Neuronal stem cell (in vitro differentiated cells): ENCODE measurements around the gene MEX3A.
"Not testable (repeated sequence)": the region's sequence is repeated elsewhere in the genome, so short reads cannot be mapped to it uniquely, and the experiment has no call there.

Experiments
- DNase-seq: peaks from one replicate; pipeline ENCODE4 v3.0.0-alpha.2; 2013; ENCODE audit warnings: low spot score
- H2AFZ ChIP-seq: one replicate; pipeline ENCODE4 v1.6.1; 2013; ENCODE audit warnings: mild to moderate bottlenecking, low read length, inconsistent platforms
- H2AK5ac ChIP-seq: 2 replicates; pipeline ENCODE4 v1.6.1; 2013; ENCODE audit warnings: low read depth, mild to moderate bottlenecking, inconsistent platforms, low read length, moderate library complexity, mixed read lengths
- H2BK120ac ChIP-seq: 2 replicates; pipeline ENCODE4 v1.6.1; 2013; ENCODE audit warnings: low read depth, mild to moderate bottlenecking, inconsistent platforms, low read length, moderate library complexity, mixed read lengths
- H2BK12ac ChIP-seq: one replicate; pipeline ENCODE4 v1.6.1; 2013; ENCODE audit warnings: low read length, inconsistent platforms
- H2BK15ac ChIP-seq: 2 replicates; pipeline ENCODE4 v1.6.1; 2013; ENCODE audit warnings: mild to moderate bottlenecking, low read length, inconsistent platforms, mixed read lengths
- H2BK5ac ChIP-seq: one replicate; pipeline ENCODE4 v1.6.1; 2013; ENCODE audit warnings: inconsistent platforms, mild to moderate bottlenecking, low read length, moderate library complexity
- H3K14ac ChIP-seq: one replicate; pipeline ENCODE4 v1.6.1; 2013; ENCODE audit warnings: low read length, inconsistent platforms
- H3K18ac ChIP-seq: 2 replicates; pipeline ENCODE4 v1.6.1; 2013; ENCODE audit warnings: low read length, inconsistent platforms
- H3K23ac ChIP-seq: 2 replicates; pipeline ENCODE4 v1.6.1; 2013; ENCODE audit warnings: low read depth, mild to moderate bottlenecking, mixed read lengths, low read length, inconsistent platforms; ENCODE audit not compliant: poor library complexity
- H3K27ac ChIP-seq: replicated peaks from 3 replicates; pipeline ENCODE4 v1.5.1; 2013; ENCODE audit warnings: low read length, inconsistent platforms
- H3K27me3 ChIP-seq, 3 experiments: 2 replicates each; pipeline ENCODE4 v1.6.1; 2013; ENCODE audit warnings: low read length in 3 of 3, mild to moderate bottlenecking in 2 of 3, inconsistent platforms in 1 of 3, low read depth in 1 of 3, mixed read lengths in 1 of 3, moderate library complexity in 1 of 3; ENCODE audit not compliant: control insufficient read depth in 3 of 3, insufficient read depth in 3 of 3
- H3K36me3 ChIP-seq, 2 donors: replicated peaks in 1 of 2; 2 replicates each; pipeline ENCODE4 v1.6.1; 2013; ENCODE audit warnings: low read length in 2 of 2; ENCODE audit not compliant: control insufficient read depth in 2 of 2, insufficient read depth in 2 of 2
- H3K4ac ChIP-seq: 2 replicates; pipeline ENCODE4 v1.6.1; 2013; ENCODE audit warnings: inconsistent platforms, mild to moderate bottlenecking, low read length, moderate library complexity
- H3K4me1 ChIP-seq, 2 donors: 1 replicate in 1 of 2; 2 replicates in 1 of 2; pipeline ENCODE4 v1.6.1; 2013; ENCODE audit warnings: low read length in 2 of 2, low read depth in 1 of 2; ENCODE audit not compliant: control insufficient read depth in 2 of 2, insufficient read depth in 1 of 2
- H3K4me2 ChIP-seq: one replicate; pipeline ENCODE4 v1.6.1; 2013; ENCODE audit warnings: mild to moderate bottlenecking, low read length, inconsistent platforms; ENCODE audit not compliant: insufficient read depth, poor library complexity, severe bottlenecking
- H3K4me3 ChIP-seq, 2 donors: 2 replicates each; pipeline ENCODE4 v1.5.1; 2013; ENCODE audit warnings: low read length in 2 of 2, mild to moderate bottlenecking in 2 of 2, inconsistent platforms in 1 of 2, moderate library complexity in 1 of 2
- H3K79me1 ChIP-seq: one replicate; pipeline ENCODE4 v1.6.1; 2013; ENCODE audit warnings: low read depth, mild to moderate bottlenecking, inconsistent platforms, low read length, moderate library complexity
- H3K9ac ChIP-seq: one replicate; pipeline ENCODE4 v1.6.1; 2013; ENCODE audit warnings: mild to moderate bottlenecking, low read depth, low read length, inconsistent platforms; ENCODE audit not compliant: poor library complexity
- H3K9me3 ChIP-seq, 2 donors: replicated peaks in 1 of 2; 2 replicates each; pipeline versions ENCODE3 to v1.6.1; 2013; ENCODE audit warnings: low read length in 2 of 2, mild to moderate bottlenecking in 2 of 2, inconsistent platforms in 1 of 2, low read depth in 1 of 2, mixed read lengths in 1 of 2, moderate library complexity in 1 of 2; ENCODE audit not compliant: control insufficient read depth in 2 of 2, insufficient read depth in 1 of 2
- H4K8ac ChIP-seq: one replicate; pipeline ENCODE4 v1.6.1; 2013; ENCODE audit warnings: low read depth, mild to moderate bottlenecking, inconsistent platforms, low read length, moderate library complexity
- H4K91ac ChIP-seq: one replicate; pipeline ENCODE4 v1.6.1; 2013; ENCODE audit warnings: low read length, low read depth, mild to moderate bottlenecking, inconsistent platforms; ENCODE audit not compliant: poor library complexity
- WGBS, 2 donors: extraction: QIAGEN DNeasy Blood & Tissue Kit; methylation state at CpG; one replicate each; pipeline ENCODE4 v1.1.7; 2013; ENCODE audit warnings: missing lambda C conversion rate in 2 of 2, mixed read lengths in 1 of 2; ENCODE audit not compliant: insufficient read length in 2 of 2, insufficient replicate concordance in 1 of 2; ENCODE audit errors: extremely low coverage in 2 of 2; 5-methylcytosine and 5-hydroxymethylcytosine counted together

Gene MEX3A

DNA sequence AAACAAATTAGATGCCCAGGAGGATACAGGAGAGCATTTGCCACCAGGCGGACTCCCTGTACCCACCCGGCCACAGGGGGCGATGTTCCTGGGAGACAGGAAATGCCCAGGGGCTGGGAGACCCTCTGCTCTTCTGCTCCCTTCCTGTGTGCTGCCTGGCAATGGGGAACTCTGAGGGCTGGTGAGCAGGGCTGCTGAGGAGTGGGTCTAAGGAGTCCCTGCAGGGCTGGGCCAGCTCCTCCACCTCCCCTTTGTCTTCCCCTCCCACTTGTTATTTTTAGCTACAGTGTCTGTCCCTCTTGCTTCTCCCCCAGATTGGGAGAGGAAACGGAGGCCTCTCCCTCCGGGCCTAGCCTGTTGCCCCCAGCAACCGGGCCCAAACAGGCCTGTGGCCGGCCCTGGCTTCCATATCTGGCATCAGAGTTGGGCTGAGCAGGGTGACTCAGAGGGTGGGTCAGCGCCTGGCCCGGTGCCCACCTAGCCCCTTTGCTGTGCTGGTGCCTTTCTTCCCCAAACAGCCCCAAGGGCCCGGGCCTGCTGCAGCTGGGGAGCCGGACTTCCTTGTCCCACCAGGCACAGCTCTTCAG lies 43.9 kb upstream of the MEX3A start:
- Histone ChIP-seq H3K14ac (peak overlapping the region; percentile 1), H3K23ac (peak overlapping the region; percentile 18), H3K27me3 (no peaks in the 10 kb centered on the region), H4K8ac (no peak overlapping the region), H3K36me3 (peaks cover 8 to 36% of the 10 kb centered on the region in 2 donors), H3K79me1 (peaks cover 7% of the 10 kb centered on the region), H2BK12ac (no peak overlapping the region), H3K9ac (no peak overlapping the region), H3K4me2 (no peak overlapping the region), H3K18ac (no peak overlapping the region), H2BK15ac (no peak overlapping the region), H2BK5ac (no peak overlapping the region), H2AFZ (no peak overlapping the region), H2BK120ac (no peak overlapping the region), H3K4me1 (peaks cover 39 to 59% of the 10 kb centered on the region in 2 donors), H3K27ac (peak overlapping the region; percentile 12), H3K4me3 (no peak overlapping the region), H4K91ac (no peak overlapping the region), H3K9me3 (peaks cover 0 to 2% of the 10 kb centered on the region in 2 donors), H3K4ac (no peak overlapping the region), H2AK5ac (no peak overlapping the region)
- WGBS, 2 donors = no CpG with 5 or more reads among the region's 11 CpGs
- DNase-seq = no peak

DNA sequence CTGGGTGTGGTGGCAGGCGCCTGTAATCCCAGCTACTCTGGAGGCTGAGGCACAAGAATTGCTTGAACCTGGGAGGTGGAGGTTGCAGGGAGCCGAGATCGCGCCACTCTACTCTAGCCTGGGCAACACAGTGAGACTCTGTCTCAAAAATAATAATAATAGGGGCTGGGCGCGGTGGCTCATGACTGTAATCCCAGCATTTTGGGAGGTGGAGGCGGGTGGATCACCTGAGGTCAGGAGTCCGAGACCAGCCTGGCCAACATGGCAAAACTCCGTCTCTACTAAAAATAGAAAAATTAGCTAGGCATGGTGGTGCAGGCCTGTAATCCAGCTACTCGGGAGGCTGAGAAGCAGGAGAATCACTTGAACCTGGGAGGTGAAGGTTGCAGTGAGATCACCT lies 43.3 kb upstream of the MEX3A start:
- no CpG with 5 or more reads among the region's 10 CpGs for WGBS, 2 donors
- H2AK5ac ChIP-seq, H3K9me3 ChIP-seq, H3K23ac ChIP-seq, H3K14ac ChIP-seq, H3K4ac ChIP-seq, H2BK12ac ChIP-seq, H3K79me1 ChIP-seq, H4K8ac ChIP-seq, H3K18ac ChIP-seq, H4K91ac ChIP-seq, DNase-seq, H3K4me2 ChIP-seq, H2BK15ac ChIP-seq, H3K27ac ChIP-seq, H3K27me3 ChIP-seq, H2BK5ac ChIP-seq, H3K4me3 ChIP-seq, H3K9ac ChIP-seq, H2AFZ ChIP-seq, H2BK120ac ChIP-seq: not testable (repeated sequence)
- H3K4me1 ChIP-seq = peaks cover 39 to 60% of the 10 kb centered on the region in 2 donors
- H3K36me3 ChIP-seq = peaks cover 5 to 37% of the 10 kb centered on the region in 2 donors

DNA sequence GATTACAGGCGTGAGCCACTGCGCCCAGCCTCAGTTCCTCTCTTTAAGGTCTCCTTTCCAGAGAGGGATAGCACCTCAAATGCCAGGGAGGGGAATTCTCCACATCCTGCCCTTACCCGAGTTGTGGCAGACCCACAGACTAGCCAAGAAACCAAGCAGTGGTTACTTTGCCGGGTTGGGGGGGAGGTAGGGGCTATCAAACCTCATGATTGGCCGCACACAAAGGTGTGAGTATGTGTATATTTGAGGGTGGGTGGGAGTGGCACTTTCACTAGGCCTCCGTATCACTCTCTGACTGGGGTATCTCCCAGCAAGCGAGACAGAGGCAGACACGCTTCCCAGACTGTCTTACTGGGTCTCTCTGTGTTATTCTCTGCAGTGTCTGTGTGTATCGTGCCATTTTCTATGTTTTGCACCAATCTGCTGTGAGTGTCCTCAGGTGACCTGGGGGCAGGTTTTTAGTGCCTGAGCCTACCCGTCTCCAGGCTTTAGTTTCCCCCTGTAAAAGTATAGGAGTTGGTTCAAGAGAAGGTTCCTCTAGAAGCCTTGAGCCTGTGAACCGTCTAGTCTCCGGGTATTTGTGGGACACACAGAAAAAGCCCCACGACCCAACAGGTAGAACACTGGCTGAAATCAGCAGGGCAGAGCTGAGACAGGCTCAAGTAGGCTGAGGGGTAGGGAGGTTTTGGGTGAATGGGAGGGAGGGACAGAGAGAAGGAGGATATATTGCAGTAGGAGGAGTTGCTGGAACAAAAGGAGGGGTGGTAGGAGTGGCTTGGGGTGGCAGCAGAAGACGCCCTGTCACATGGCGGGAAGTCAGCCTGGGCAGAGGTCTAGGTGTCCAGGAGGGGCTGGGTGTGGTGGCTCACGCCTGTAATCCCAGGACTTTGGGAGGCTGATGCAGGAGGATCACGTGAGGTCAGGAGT lies 42.6 kb upstream of the MEX3A start:
- Histone ChIP-seq H3K4me2 (no peak overlapping the region), H2AFZ (no peak overlapping the region), H4K8ac (no peak overlapping the region), H3K9ac (no peak overlapping the region), H3K4me3 (no peak overlapping the region), H4K91ac (no peak overlapping the region), H3K27me3 (no peaks in the 10 kb centered on the region), H2BK15ac (no peak overlapping the region), H2BK120ac (no peak overlapping the region), H3K36me3 (peaks cover 5 to 42% of the 10 kb centered on the region in 2 donors), H3K4me1 (peaks cover 36 to 56% of the 10 kb centered on the region in 2 donors), H3K18ac (peak overlapping the region; percentile 29), H3K9me3 (peaks cover 0 to 2% of the 10 kb centered on the region in 2 donors), H2AK5ac (no peak overlapping the region), H3K4ac (no peak overlapping the region), H2BK5ac (no peak overlapping the region), H3K79me1 (peaks cover 7% of the 10 kb centered on the region), H3K23ac (peak overlapping the region; percentile 27), H2BK12ac (no peak overlapping the region), H3K27ac (no peak overlapping the region), H3K14ac (no peak overlapping the region)
- WGBS, 2 donors = no CpG with 5 or more reads among the region's 17 CpGs
- DNase-seq = no peak
